ENCODE data around the gene BIRC6. TPM values are rescaled to one million over a fixed set of nuclear protein-coding genes. Genes with fewer than 3 reads are reported as not detected.

BIRC6 gene
- total RNA-seq, 2 donors from 2014 or later, result 149 to 160 TPM

DNA sequence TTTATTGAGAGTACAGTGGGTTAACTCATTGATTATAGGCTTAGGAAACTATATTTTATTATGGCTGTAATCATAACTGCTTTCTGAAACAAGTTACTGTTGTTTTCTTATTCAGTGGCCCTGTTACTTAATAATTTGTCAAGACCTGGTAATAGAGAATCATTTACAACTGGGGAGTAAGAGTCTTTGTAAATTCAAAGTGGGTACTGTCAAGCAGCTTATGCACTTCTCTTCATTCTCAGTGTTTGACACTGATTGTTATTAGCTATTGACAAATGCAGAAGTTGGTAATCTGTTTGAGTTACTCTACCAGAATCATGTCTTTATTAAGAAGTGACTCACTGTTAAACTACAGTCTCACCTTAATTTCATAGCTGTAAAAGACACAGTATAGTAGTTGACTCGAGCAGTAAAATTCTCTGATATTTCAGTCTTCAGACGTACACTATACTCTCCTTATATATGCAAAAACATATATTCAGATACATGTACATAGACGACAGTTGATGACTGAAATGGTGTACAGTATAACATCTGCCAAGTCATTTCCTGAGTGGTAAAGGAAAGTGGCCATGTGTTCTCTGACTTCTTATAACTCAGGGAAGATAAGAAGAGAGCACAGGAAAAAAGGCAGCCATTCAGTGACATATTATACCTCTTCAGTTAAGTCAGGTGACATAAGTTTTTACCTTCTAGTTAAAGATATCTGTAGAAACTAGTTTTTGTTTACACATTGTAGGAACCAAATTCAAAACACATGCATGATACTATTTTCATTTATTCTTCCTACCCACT lies 235.0 kb downstream of the BIRC6 start:
- no peaks in the 10 kb centered on the region for H3K27me3 ChIP-seq (replicated peaks; ENCODE audit: insufficient read depth)
- ATAC-seq (ENCODE audit: insufficient number of reproducible peaks, low FRiP score, low read depth) (no peak), DNase-seq (ENCODE audit: low spot score) (no peak)
- no peak overlapping the region for H3K4me3 ChIP-seq
- H3K27ac ChIP-seq, result no peak overlapping the region
- no peaks in the 10 kb centered on the region for H3K4me1 ChIP-seq (ENCODE audit: control insufficient read depth in 1 of 2, low read depth in 2 of 2)
- no peaks in the 10 kb centered on the region for H3K9me3 ChIP-seq
- TF ChIP-seq, protein P1, sequence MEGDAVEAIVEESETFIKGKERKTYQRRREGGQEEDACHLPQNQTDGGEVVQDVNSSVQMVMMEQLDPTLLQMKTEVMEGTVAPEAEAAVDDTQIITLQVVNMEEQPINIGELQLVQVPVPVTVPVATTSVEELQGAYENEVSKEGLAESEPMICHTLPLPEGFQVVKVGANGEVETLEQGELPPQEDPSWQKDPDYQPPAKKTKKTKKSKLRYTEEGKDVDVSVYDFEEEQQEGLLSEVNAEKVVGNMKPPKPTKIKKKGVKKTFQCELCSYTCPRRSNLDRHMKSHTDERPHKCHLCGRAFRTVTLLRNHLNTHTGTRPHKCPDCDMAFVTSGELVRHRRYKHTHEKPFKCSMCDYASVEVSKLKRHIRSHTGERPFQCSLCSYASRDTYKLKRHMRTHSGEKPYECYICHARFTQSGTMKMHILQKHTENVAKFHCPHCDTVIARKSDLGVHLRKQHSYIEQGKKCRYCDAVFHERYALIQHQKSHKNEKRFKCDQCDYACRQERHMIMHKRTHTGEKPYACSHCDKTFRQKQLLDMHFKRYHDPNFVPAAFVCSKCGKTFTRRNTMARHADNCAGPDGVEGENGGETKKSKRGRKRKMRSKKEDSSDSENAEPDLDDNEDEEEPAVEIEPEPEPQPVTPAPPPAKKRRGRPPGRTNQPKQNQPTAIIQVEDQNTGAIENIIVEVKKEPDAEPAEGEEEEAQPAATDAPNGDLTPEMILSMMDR (IDR thresholded peaks at IDR 0.05), result no peak
- H3K36me3 ChIP-seq, result peaks cover 6% of the 10 kb centered on the region

DNA sequence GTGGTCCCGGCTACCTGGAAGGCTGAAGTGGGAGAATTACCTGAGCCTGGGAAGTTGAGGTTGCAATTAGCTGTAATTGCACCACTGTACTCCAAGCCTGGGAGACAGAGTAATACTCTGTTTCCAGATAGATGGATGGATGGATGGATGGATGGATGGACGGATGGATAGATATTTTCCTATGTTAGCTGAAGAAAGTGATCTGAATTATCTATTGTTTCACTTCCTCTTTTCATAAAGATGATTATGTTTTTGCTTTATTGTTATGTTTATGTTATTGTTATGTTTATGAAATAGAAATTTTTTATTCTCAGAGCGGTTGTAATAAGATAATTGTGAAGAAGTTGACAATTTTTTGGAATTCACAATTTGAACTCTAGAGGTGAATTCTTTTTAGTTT lies 237.8 kb downstream of the BIRC6 start:
- Histone ChIP-seq H3K27ac (no peak overlapping the region), H3K9me3 (no peaks in the 10 kb centered on the region), H3K4me1 (ENCODE audit: control insufficient read depth in 1 of 2, low read depth in 2 of 2) (no peaks in the 10 kb centered on the region), H3K4me3 (no peak overlapping the region), H3K36me3 (peaks cover 10% of the 10 kb centered on the region), H3K27me3 (replicated peaks; ENCODE audit: insufficient read depth) (no peaks in the 10 kb centered on the region)
- TF ChIP-seq, protein P1 (IDR thresholded peaks at IDR 0.05), result no peak
- DNase-seq (ENCODE audit: low spot score) (no peak), ATAC-seq (ENCODE audit: insufficient number of reproducible peaks, low FRiP score, low read depth) (no peak)

DNA sequence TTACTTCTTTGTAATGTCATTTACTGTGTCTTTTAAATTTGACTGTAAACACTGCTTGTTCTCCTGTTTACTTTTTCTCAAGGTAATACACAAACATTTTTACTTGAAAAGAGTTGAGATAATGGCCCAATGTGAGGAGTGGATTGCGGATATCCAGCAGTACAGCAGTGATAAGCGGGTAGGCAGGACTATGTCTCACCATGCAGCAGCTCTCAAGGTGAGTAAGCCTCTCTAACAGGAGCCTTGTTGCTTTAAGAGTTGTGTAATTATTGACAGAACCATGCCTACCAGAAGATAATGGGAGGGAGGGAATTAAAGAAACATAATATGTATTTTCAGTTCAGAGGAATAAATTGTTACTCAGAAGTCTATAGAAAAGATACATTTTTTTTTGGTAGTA lies 254.5 kb downstream of the BIRC6 start:
- H3K9me3 ChIP-seq, result no peaks in the 10 kb centered on the region
- H3K27me3 ChIP-seq (replicated peaks; ENCODE audit: insufficient read depth), result no peaks in the 10 kb centered on the region
- no peaks in the 10 kb centered on the region for H3K4me1 ChIP-seq (ENCODE audit: control insufficient read depth in 1 of 2, low read depth in 2 of 2)
- no peak for DNase-seq (ENCODE audit: low spot score)
- H3K27ac ChIP-seq, result no peak overlapping the region
- H3K36me3 ChIP-seq, result peaks cover 5% of the 10 kb centered on the region
- no peak overlapping the region for H3K4me3 ChIP-seq
- TF ChIP-seq, protein P1 (IDR thresholded peaks at IDR 0.05), result no peak
- no peak for ATAC-seq (ENCODE audit: insufficient number of reproducible peaks, low FRiP score, low read depth)

DNA sequence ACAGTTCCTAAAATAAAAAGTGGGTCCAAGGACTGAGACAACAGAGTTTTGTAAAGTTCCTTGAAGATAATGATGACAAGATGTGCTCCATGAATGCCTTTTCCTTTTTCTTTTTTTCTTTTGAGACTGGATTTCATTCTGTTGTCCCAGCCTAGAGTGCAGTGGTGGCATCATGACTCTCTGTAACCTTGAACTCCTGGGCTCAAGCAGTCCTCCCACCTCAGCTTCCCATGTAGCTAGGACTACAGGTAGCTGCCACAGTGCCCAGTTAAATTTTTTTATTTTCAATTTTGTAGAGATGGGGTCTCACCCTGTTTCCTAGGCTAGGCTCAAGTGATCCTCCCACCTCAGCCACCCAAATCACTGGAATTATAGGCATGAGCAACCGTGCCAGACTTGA lies 254.9 kb downstream of the BIRC6 start:
- Histone ChIP-seq H3K27me3 (replicated peaks; ENCODE audit: insufficient read depth) (no peaks in the 10 kb centered on the region), H3K9me3 (no peaks in the 10 kb centered on the region), H3K27ac (no peak overlapping the region), H3K4me3 (no peak overlapping the region), H3K4me1 (ENCODE audit: control insufficient read depth in 1 of 2, low read depth in 2 of 2) (no peaks in the 10 kb centered on the region), H3K36me3 (peaks cover 5% of the 10 kb centered on the region)
- TF ChIP-seq, protein P1 (IDR thresholded peaks at IDR 0.05), result no peak
- DNase-seq (ENCODE audit: low spot score) (no peak), ATAC-seq (ENCODE audit: insufficient number of reproducible peaks, low FRiP score, low read depth) (no peak)

DNA sequence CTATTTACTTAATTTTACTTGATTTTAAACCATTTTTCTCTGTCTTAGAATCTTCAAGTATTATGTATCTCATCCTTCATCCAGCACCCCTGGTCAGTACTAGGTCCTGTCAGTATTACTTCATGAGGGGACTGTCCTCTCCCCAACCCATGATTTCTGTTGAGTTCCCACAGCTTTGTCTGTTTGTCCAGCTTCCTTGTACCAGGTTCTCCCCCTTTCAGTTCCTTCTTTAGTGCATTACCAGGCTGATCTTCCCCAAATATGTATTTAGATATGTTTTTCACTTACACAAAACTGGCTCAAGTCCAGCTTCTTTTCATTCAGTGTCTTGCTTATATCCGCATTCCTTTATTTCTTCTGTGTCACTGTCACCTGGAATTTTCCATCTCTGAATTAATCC lies 257.3 kb downstream of the BIRC6 start:
- Histone ChIP-seq H3K9me3 (no peaks in the 10 kb centered on the region), H3K36me3 (no peaks in the 10 kb centered on the region), H3K27ac (no peak overlapping the region), H3K4me1 (ENCODE audit: control insufficient read depth in 1 of 2, low read depth in 2 of 2) (peaks cover 3 to 8% of the 10 kb centered on the region in 2 donors), H3K4me3 (no peak overlapping the region), H3K27me3 (replicated peaks; ENCODE audit: insufficient read depth) (no peaks in the 10 kb centered on the region)
- TF ChIP-seq, protein P1 (IDR thresholded peaks at IDR 0.05), result no peak
- ATAC-seq (ENCODE audit: insufficient number of reproducible peaks, low FRiP score, low read depth) (no peak), DNase-seq (ENCODE audit: low spot score) (no peak)
